ENCODE data around the gene NSFL1C.

Gene NSFL1C

GRCh38 chr20:1460275-1460674 is 6.4 kb downstream of the NSFL1C start:
- DNase-seq (ENCODE audit: low spot score) = no peak

- no peak for DNase-seq (ENCODE audit: low spot score)
Observed at GRCh38 chr20:1457992-1458391, 8.7 kb downstream of the NSFL1C start.

- DNase-seq (ENCODE audit: low spot score) = no peak
Observed at GRCh38 chr20:1456300-1456699, 10.3 kb downstream of the NSFL1C start.

GRCh38 chr20:1450926-1451491 is 15.6 kb downstream of the NSFL1C start:
- no peak for DNase-seq (ENCODE audit: low spot score)

DNA sequence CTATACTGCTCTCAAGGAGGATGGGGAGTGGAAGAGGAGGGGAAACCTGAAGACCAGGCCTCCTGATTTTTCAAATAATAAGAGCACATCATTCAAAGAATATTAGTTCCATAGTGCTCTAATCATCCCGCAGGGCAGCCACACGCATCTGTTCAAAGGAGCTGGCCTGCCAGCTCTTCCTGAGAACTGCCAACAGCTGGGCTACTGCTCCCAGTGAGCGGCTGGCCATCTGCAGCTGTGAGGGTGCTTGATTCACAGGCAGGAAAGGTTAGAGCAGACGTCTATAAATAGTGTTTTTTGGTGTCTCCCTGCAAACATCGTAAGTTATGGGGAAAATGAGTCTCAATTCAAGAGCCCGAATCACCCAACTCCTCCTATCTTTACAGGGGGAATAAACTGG is 17.3 kb downstream of the NSFL1C start:
- DNase-seq (ENCODE audit: low spot score) = no peak

- DNase-seq (ENCODE audit: low spot score) = no peak
Observed at GRCh38 chr20:1448081-1448620, 18.5 kb downstream of the NSFL1C start.

DNA sequence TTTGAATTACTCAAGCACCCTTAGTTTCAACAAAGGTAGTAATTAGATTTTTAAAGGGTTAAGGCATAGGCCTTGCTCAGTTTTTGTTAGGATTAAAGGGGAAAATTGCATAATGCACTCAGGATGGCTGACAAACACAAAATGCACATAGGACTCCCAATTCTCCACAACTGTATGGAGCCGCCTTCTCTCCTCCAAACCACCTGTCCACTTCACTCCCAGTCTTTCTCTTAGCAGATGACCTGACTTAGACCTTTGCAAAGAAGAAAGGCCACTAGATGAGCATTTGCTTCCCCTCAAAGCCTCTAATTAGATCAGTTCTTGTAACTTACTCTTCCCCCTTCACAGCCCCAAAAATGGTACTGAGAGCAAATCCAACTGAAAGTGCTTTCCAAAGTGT is 20.1 kb downstream of the NSFL1C start:
- DNase-seq (ENCODE audit: low spot score) = no peak

- DNase-seq (ENCODE audit: low spot score) = no peak
Observed at GRCh38 chr20:1443085-1443484, 23.6 kb downstream of the NSFL1C start.

DNA sequence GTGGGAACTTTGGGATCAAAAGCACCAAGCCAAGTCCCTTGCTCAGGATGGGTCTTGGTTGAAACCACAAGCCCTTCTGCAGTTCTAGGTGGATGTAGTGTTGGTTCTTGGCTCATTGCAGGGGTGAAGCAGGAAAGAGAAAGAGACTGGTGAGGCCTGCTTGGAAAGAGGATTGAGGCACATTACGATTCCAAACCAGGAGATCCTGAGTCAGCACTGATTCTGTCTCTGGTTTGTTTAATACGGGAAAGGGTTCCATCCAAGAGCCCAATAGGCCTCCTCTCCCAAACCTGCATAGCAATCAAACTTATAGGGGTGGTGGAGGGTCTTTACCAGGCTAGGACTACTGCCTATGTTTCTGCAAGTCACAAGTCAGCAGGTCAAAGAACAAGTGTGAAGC is 24.3 kb downstream of the NSFL1C start:
- DNase-seq (ENCODE audit: low spot score) = no peak

DNA sequence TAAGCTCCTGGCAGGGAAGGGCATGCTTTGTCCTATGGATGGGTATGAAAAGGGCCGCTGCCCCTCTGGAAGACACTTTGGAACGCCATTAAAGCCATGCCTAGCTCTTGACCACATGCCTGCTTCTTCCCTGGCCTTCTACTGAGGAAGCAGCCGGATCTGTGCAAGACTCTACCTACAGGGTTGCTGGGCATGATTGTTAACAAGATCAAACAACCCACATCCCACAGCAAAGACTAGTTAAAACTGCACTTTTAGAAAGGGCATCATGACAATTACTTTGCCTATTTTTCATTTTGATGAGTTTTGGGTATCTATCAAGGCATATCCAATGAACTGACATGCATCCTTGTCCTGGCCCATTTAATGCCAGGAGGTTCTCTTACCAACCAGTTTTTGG is 25.5 kb downstream of the NSFL1C start:
- no peak for DNase-seq (ENCODE audit: low spot score)

- DNase-seq (ENCODE audit: low spot score) = no peak
Observed at GRCh38 chr20:1440024-1440423, 26.6 kb downstream of the NSFL1C start.

DNA sequence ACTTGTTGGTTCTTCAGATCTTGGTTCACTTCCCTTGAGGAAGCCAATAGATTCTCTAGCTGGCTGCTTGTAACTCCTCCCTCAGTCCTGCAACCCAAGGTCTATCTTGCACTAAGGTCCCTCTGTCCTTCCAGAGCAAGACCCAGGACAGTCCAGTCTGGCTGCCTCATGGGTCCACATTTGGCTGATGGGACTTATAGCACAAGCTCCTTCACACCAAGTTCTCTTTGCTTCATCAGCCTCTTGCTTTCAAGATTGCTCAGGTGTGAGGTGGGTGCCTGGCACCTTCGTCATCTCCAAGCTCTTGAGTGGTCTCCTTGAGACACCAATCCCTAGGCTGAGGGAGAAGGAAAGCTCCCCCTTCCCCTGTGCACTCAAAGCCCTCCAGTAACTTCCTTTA is 28.3 kb downstream of the NSFL1C start:
- no peak for DNase-seq (ENCODE audit: low spot score)

DNA sequence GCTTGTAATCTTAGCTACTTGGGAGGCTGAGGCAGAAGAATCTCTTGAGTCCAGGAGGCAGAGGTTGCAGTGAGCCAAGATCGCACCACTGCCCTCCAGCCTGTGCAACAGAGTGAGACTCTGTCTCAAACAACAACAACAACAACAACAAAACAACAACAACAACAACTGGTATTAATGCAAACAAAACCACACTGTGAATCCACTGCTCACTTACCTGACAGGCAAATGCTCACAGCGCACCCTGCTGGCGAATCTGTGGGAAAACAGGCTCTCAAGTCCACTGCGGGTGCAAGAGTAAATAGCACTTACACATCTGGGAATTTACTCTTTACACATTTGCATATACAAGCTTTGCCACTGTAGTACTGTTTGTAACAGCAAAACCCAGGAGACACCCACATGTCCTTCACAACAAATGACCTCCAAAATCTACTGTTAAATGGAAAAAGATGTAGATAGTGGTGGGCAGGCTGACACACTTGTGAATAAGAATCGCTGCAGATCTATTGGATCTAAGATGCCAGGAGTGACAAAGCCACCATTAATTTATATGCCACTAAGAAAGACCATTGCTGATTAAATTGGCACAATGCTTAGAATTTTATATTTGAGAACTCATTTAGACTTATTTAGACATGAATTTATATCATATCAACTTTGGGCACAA is 29.3 kb downstream of the NSFL1C start:
- peak; percentile 66 for DNase-seq (ENCODE audit: low spot score)

DNA sequence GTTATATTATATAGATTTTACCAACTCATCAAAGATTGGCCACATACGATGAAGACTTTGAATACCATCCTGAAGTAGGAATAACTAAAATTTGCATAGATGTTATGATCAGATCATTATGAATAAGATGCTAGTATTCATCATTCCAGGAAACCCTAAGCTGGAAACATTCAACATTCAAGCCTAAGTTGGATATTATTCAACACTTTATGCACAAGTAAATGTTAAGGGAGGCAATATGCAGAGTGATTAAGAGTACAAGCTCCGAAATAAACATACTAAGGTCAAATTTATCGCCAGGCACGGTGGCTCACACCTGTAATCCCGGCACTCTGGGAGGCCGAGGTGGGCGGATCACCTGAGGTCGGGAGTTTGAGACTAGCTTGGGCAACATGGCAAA is 30.4 kb downstream of the NSFL1C start:
- no peak for DNase-seq (ENCODE audit: low spot score)

DNA sequence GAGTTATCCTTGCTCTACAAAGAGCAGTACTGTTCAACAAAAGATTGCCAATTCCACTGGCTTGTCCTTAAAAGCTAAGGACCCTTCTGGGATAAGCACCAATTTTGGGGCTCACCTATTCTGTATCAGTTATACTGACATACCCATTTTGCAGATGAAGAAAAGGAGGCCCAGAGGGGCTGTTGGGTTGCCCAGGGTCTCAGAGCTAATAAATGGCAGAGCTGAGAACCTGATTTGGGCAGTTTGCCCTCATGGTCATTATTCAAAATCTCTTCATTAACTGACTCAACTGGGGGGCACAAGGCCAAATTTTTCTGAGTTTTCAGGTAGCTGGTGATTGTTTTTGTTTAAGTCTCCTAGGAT is 31.3 kb downstream of the NSFL1C start:
- DNase-seq (ENCODE audit: low spot score) = no peak

DNA sequence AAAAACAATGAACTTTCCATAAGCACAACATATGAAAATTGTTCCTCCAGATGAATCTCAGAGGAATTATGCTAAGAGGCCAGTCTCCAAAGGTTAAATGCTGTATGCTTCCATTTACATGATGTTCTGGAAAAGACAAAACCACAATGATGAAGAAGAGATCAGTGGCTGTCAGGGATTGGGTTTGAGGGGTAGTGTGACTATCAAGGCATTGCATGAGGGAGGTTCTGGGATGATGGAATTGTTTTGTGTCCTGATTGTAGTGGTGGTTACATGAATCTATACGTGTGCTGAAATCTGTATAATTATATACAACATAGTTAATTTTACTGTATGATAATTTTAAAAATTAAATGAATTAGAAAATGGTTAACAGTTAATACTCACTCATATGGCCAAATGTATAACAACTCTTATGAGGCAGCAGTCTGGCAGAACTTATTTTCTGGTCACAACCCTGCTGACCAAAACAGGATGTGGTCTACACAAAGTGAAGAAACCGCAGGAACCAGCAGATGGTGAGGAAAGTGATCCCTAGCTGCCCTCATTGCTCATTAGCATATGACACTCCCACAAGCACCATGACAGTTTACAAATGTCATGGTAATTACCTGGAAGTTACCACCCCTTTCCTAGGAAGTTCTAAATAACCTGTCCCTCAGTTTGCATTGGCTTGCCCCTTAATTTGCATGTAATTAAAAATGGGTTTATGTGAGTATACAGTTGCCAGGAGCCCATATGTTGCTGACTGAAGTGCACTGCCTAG is 31.9 kb downstream of the NSFL1C start:
- peak; percentile 52 for DNase-seq (ENCODE audit: low spot score)

GRCh38 chr20:1431158-1431557 is 35.5 kb downstream of the NSFL1C start:
- DNase-seq (ENCODE audit: low spot score) = no peak

DNA sequence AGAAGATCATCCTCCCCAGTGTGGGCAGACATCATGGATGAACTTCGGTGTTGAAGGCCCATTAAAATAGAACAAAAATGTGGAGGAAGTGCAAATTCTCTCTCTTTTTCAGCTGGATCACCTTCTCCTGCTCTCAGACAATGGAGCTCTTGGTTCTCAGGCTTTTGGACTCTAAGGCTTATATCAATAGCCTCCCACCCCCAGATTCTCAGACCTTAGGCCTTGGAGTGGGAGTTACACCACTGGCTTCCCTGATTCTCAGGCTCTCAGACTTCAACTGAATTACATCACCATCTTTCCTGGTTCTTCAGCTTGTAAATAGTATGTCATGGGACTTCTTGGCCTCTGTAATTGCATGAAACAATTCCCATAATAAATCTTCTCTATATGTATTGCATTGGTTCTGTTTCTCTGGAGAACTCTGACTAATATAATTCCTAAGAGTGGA is 36.6 kb downstream of the NSFL1C start:
- DNase-seq (ENCODE audit: low spot score) = no peak

- no peak for DNase-seq (ENCODE audit: low spot score)
Observed at GRCh38 chr20:1429143-1429728, 37.4 kb downstream of the NSFL1C start.

DNA sequence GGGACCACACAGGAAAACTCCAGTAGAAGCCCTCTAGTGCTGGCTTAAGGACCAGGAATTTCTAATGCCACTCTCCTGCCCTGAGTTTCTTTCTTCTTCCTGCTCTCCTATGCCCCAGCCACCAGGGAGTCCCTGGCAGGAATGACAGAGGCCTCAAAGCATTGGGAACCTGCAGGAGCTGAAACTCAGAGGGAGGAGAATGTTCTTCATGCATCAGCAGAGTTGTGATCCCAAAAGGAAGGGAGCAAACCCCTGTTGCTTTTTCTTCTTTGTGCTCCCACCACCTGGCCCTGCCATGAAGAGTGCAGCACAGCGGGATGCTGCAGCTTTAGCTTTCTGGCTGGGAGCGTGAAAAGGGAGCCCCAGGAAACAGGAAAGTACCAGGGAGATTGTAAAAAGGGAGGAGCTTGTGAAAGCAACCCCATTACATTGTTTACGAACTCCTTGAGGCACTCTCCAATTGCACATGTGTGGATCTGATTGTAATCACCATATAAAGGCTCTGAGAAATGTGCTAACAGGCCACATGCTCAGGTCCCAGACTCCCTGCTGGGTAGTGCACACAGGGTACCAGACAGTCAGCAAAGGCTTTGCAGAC is 39.1 kb downstream of the NSFL1C start:
- no peak for DNase-seq (ENCODE audit: low spot score)

DNA sequence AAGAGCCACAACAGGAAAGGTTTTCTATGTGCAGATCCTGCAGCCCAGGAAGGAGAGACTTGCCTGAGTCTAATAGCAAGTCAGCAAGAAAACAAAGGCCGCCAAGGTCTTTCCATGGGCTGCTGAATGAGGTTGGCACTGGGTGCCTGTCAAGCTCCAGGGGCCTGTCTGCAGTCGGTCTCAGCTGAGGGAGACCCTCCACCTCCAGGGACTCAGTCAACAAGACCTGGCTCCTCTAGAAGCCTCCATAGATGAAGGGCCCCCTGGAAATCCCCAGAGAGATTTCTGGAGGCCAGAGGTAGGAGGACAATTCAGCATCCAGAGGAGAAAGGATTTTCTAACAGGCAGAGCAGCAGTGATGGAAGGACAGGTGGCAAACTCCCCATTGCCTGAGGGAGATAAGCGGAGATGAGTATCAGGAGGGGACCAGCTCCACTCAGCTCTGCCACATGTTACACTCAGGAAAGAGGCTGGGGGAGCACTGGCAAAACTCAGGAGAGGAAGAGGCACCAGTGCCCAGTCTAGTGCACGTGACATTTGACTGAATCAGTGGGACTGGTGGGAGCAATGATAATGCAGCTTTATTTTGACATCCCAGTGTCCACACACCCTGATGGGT is 40.3 kb downstream of the NSFL1C start:
- no peak for DNase-seq (ENCODE audit: low spot score)

GRCh38 chr20:1424336-1424735 is 42.3 kb downstream of the NSFL1C start:
- DNase-seq (ENCODE audit: low spot score) = no peak
